ENCODE results near the gene NFATC1.

DNA sequence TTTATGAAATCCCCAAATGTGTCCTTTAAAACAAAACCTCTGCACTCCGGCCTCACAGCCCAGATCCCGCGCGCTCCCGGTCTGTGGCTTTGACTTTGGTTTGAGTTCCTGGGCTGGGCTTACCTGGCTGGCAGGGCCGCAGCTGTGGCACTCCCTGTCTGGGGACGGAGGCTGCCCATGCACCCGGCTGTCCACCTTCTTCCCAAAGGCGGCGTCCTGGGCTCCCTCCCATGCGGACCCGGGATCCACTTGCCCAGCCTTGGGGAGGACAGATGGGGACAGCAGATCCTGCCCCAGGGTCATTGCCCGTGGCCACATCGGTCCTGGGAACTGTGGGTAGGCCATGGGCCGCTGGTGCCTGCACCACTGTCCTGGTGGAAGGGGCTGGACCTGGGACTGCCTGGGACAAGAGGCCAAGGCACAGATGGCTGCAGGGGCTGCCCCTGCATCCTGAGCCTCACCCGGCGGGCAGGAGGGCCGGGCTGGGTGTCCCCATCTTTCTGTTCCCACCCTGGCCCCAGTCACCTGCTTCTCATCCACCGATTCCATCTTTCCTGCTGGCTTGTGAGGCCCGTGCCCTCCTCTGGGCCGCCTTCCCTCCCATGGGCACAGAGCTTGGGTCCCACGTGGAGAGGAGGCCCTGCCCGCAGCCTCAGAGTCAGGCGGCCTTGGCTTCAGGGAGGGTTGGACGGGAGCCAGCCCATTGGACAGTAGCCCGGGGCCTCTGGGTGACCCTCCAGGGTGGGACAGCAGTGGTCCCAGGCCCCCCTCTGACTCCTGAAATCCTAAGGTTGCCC is 27.7 kb downstream of the NFATC1 start:
- TF ChIP-seq, protein P1, sequence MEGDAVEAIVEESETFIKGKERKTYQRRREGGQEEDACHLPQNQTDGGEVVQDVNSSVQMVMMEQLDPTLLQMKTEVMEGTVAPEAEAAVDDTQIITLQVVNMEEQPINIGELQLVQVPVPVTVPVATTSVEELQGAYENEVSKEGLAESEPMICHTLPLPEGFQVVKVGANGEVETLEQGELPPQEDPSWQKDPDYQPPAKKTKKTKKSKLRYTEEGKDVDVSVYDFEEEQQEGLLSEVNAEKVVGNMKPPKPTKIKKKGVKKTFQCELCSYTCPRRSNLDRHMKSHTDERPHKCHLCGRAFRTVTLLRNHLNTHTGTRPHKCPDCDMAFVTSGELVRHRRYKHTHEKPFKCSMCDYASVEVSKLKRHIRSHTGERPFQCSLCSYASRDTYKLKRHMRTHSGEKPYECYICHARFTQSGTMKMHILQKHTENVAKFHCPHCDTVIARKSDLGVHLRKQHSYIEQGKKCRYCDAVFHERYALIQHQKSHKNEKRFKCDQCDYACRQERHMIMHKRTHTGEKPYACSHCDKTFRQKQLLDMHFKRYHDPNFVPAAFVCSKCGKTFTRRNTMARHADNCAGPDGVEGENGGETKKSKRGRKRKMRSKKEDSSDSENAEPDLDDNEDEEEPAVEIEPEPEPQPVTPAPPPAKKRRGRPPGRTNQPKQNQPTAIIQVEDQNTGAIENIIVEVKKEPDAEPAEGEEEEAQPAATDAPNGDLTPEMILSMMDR (IDR thresholded peaks at IDR 0.05; ENCODE audit: poor library complexity) = no peak
- no peak for TF ChIP-seq EZH2 (IDR thresholded peaks at IDR 0.05; ENCODE audit: borderline replicate concordance)
